HL-60 (cell line): ENCODE results near the gene TEAD2.

ENCODE experiments used
- POLR2AphosphoS5 ChIP-seq: IDR thresholded peaks from 2 replicates; pipeline ENCODE4 v1.6.1; 2012; ENCODE audit warnings: low read depth
- TF ChIP-seq, protein P1 (sequence below): IDR thresholded peaks from 2 replicates; pipeline ENCODE4 v1.6.1; 2012; ENCODE audit warnings: low read depth; ENCODE audit not compliant: insufficient replicate concordance
- TF ChIP-seq, protein P2 (sequence below): IDR thresholded peaks from one replicate; pipeline ENCODE4 v1.5.1; 2011; ENCODE audit warnings: low read length, control low read depth, inconsistent platforms; ENCODE audit not compliant: insufficient read depth

DNA sequence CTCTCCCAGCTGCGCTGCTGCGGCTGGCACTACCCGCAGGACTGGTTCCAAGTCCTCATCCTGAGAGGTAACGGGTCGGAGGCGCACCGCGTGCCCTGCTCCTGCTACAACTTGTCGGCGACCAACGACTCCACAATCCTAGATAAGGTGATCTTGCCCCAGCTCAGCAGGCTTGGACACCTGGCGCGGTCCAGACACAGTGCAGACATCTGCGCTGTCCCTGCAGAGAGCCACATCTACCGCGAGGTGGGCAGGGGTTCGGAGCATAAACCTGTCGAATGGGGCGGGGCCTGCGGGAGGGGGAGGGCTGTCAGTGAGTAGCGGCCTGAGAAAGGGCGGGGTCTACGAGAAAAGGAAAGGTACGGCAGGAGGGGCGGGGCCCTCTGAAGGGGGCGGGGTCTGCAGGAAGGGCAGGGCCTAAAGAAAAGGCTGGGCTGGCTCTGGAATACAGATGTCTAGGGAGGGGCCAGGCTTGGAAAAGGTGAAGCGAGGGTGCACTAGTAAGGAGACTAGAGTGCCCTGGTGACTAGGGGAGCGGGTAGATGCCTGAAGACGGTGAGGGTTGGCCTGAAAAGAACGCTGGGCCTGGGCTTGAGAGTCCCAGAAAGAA, 23.4 kb downstream of the TEAD2 start:
- TF ChIP-seq, protein P1, sequence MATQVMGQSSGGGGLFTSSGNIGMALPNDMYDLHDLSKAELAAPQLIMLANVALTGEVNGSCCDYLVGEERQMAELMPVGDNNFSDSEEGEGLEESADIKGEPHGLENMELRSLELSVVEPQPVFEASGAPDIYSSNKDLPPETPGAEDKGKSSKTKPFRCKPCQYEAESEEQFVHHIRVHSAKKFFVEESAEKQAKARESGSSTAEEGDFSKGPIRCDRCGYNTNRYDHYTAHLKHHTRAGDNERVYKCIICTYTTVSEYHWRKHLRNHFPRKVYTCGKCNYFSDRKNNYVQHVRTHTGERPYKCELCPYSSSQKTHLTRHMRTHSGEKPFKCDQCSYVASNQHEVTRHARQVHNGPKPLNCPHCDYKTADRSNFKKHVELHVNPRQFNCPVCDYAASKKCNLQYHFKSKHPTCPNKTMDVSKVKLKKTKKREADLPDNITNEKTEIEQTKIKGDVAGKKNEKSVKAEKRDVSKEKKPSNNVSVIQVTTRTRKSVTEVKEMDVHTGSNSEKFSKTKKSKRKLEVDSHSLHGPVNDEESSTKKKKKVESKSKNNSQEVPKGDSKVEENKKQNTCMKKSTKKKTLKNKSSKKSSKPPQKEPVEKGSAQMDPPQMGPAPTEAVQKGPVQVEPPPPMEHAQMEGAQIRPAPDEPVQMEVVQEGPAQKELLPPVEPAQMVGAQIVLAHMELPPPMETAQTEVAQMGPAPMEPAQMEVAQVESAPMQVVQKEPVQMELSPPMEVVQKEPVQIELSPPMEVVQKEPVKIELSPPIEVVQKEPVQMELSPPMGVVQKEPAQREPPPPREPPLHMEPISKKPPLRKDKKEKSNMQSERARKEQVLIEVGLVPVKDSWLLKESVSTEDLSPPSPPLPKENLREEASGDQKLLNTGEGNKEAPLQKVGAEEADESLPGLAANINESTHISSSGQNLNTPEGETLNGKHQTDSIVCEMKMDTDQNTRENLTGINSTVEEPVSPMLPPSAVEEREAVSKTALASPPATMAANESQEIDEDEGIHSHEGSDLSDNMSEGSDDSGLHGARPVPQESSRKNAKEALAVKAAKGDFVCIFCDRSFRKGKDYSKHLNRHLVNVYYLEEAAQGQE = no peak
- no peak for TF ChIP-seq POLR2AphosphoS5
- TF ChIP-seq, protein P2, sequence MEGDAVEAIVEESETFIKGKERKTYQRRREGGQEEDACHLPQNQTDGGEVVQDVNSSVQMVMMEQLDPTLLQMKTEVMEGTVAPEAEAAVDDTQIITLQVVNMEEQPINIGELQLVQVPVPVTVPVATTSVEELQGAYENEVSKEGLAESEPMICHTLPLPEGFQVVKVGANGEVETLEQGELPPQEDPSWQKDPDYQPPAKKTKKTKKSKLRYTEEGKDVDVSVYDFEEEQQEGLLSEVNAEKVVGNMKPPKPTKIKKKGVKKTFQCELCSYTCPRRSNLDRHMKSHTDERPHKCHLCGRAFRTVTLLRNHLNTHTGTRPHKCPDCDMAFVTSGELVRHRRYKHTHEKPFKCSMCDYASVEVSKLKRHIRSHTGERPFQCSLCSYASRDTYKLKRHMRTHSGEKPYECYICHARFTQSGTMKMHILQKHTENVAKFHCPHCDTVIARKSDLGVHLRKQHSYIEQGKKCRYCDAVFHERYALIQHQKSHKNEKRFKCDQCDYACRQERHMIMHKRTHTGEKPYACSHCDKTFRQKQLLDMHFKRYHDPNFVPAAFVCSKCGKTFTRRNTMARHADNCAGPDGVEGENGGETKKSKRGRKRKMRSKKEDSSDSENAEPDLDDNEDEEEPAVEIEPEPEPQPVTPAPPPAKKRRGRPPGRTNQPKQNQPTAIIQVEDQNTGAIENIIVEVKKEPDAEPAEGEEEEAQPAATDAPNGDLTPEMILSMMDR = no peak
